Endothelial cell of umbilical vein (primary cell): ENCODE results near the gene ARSB.

ENCODE experiments used
- CTCF ChIP-seq, 2 donors: IDR thresholded peaks; 1 replicate in 1 of 2; 2 replicates in 1 of 2; pipeline ENCODE4 v1.5.1; 2011; ENCODE audit warnings: low read length in 2 of 2, mild to moderate bottlenecking in 2 of 2, moderate library complexity in 2 of 2, control low read depth in 1 of 2, inconsistent platforms in 1 of 2, low read depth in 1 of 2; ENCODE audit not compliant: insufficient read depth in 1 of 2; ENCODE audit errors: extremely low read depth in 1 of 2
- MAX ChIP-seq: IDR thresholded peaks from 2 replicates; pipeline ENCODE4 v1.6.1; 2011; ENCODE audit not compliant: insufficient read depth, insufficient read length
- POLR2A ChIP-seq: IDR thresholded peaks from 2 replicates; pipeline ENCODE4 v1.6.1; 2012; ENCODE audit warnings: low read depth, mild to moderate bottlenecking, control low read depth, low read length
- POLR2AphosphoS5 ChIP-seq: IDR thresholded peaks from 2 replicates; pipeline ENCODE4 v1.6.1; 2012; ENCODE audit warnings: low read depth, mild to moderate bottlenecking, control low read depth, low read length, moderate library complexity; ENCODE audit not compliant: insufficient read depth

- TF ChIP-seq MAX, result no peak
- no peak for TF ChIP-seq CTCF (IDR thresholded peaks at IDR 0.05; ENCODE audit: extremely low read depth in 1 of 2, insufficient read depth in 1 of 2, low read depth in 1 of 2, low read length in 2 of 2)
- TF ChIP-seq POLR2A, result no peak
- no peak for TF ChIP-seq POLR2AphosphoS5
Observed at GRCh38 chr5:78975035-78975434, 10.1 kb downstream of the ARSB start.
